A549 (cell line): ENCODE data around the gene TMEM218. TPM values are rescaled to one million over a fixed set of nuclear protein-coding genes. Genes with fewer than 3 reads are reported as not detected.

Source experiments
- ATAC-seq, 2 experiments: fragments of 200-7000 bp in 1 of 2; fragments of >200 bp in 1 of 2; cut with Nextera tagmentation in 1 of 2; cut with Tn5 transposase in 1 of 2; 3 replicates each; pipeline versions ENCODE4 v1.8.0 to v1.9.1; 2018 to 2020; ENCODE audit warnings: mild to moderate bottlenecking in 1 of 2, moderate library complexity in 1 of 2
- CTCF ChIA-PET: fragments of 300-600 bp; sonication (Branson Sonifier 250); formaldehyde crosslinking; extraction: SDS; loops from one replicate; lab custom pipeline; 2021; ENCODE audit warnings: antibody characterized with exemption, inconsistent platforms; lab: Yijun Ruan, JAX
- POLR2A ChIA-PET: fragments of 350-600 bp; formaldehyde crosslinking; extraction: SDS; loops from one replicate; lab custom pipeline; 2021; ENCODE audit warnings: antibody characterized with exemption, inconsistent platforms; lab: Yijun Ruan, JAX
- DNase-seq, 2 experiments: peaks; one replicate each; pipeline versions ENCODE4 v3.0.0 to v3.0.0-alpha.2; 2011 to 2016; ENCODE audit warnings: low read depth in 1 of 2, low spot score in 1 of 2
- FAIRE-seq: peaks from 2 replicates; lab custom pipeline; 2011; peaks lifted over from hg19 to GRCh38; lab: Jason Lieb, UNC
- H3K27ac ChIP-seq, 2 experiments: fragments of >200 bp; sonication (Bioruptor Twin); formaldehyde crosslinking; 3 replicates each; pipeline ENCODE4 v1.5.1; 2016 to 2017
- H3K4me1 ChIP-seq: fragments of >200 bp; sonication (Bioruptor Twin); formaldehyde crosslinking; 3 replicates; pipeline ENCODE4 v1.6.1; 2016
- H3K4me2 ChIP-seq: fragments of >200 bp; sonication (Bioruptor Twin); formaldehyde crosslinking; 3 replicates; pipeline ENCODE4 v1.6.1; 2016
- H3K4me3 ChIP-seq: fragments of >200 bp; sonication (Bioruptor Twin); formaldehyde crosslinking; 3 replicates; pipeline ENCODE4 v1.5.1; 2016
- H3K9me3 ChIP-seq: fragments of >200 bp; sonication (Bioruptor Twin); formaldehyde crosslinking; 3 replicates; pipeline ENCODE4 v1.6.1; 2016
- BCL3 ChIP-seq: fragments of >200 bp; sonication (Bioruptor Twin); formaldehyde crosslinking; IDR thresholded peaks from 3 replicates; pipeline ENCODE4 v1.6.1; 2016
- CHD2 ChIP-seq: fragments of 150-350 bp; IDR thresholded peaks from 2 replicates; pipeline ENCODE4 v1.6.1; 2014; ENCODE audit warnings: low read length; ENCODE audit not compliant: partially characterized antibody
- EHMT2 ChIP-seq: fragments of 200-600 bp; sonication (generic); IDR thresholded peaks from 2 replicates; pipeline ENCODE4 v1.6.1; 2016; ENCODE audit warnings: antibody characterized with exemption, low read depth, mild to moderate bottlenecking, moderate library complexity
- FOXS1 ChIP-seq: fragments of 250-450 bp; sonication (Bioruptor Pico); IDR thresholded peaks from 2 replicates; pipeline ENCODE4 v1.5.0; 2020; ENCODE audit warnings: mild to moderate bottlenecking, moderate library complexity
- GATA3 ChIP-seq: IDR thresholded peaks from 2 replicates; pipeline ENCODE4 v1.6.1; 2012; ENCODE audit warnings: borderline replicate concordance
- HDAC2 ChIP-seq: fragments of 200-600 bp; sonication (generic); IDR thresholded peaks from 2 replicates; pipeline ENCODE4 v1.6.1; 2016
- HES2 ChIP-seq: fragments of >200 bp; sonication (Bioruptor Twin); formaldehyde crosslinking; IDR thresholded peaks from 2 replicates; pipeline ENCODE4 v1.6.1; 2016
- HOXA7 ChIP-seq: fragments of 250-450 bp; sonication (Bioruptor Pico); IDR thresholded peaks from 2 replicates; pipeline ENCODE4 v1.5.0; 2020; ENCODE audit warnings: mild to moderate bottlenecking, moderate library complexity
- HOXB13 ChIP-seq: fragments of 250-450 bp; sonication (Bioruptor Pico); IDR thresholded peaks from 2 replicates; pipeline ENCODE4 v1.5.0; 2020; ENCODE audit warnings: low read depth, mild to moderate bottlenecking, moderate library complexity
- HOXB5 ChIP-seq: fragments of 250-450 bp; sonication (Bioruptor Pico); IDR thresholded peaks from 2 replicates; pipeline ENCODE4 v1.5.0; 2020; ENCODE audit warnings: mild to moderate bottlenecking, moderate library complexity
- MAX ChIP-seq: IDR thresholded peaks from 2 replicates; pipeline ENCODE4 v1.6.1; 2012
- NFE2L2 ChIP-seq: fragments of 150-350 bp; conservative IDR thresholded peaks from 2 replicates; pipeline ENCODE4 v1.6.1; 2014; ENCODE audit warnings: low read length
- NPAS2 ChIP-seq: fragments of 250-450 bp; sonication (Bioruptor Pico); IDR thresholded peaks from 2 replicates; pipeline ENCODE4 v1.8.0; 2022; ENCODE audit warnings: mild to moderate bottlenecking, moderate library complexity, borderline replicate concordance
- PBX3 ChIP-seq: IDR thresholded peaks from 2 replicates; pipeline ENCODE4 v1.6.1; 2012
- POLR2AphosphoS2 ChIP-seq: conservative IDR thresholded peaks from 2 replicates; pipeline ENCODE4 v1.6.1; 2012; ENCODE audit warnings: low read length, improper control_type of control experiment, inconsistent platforms
- RAD21 ChIP-seq, 2 experiments: fragments of >200 bp in 1 of 2; sonication (Bioruptor Twin) in 1 of 2; formaldehyde crosslinking in 1 of 2; IDR thresholded peaks in 1 of 2; conservative IDR thresholded peaks in 1 of 2; 2 replicates in 1 of 2; 3 replicates in 1 of 2; pipeline ENCODE4 v1.6.1; 2012 to 2018; ENCODE audit warnings: inconsistent platforms in 1 of 2
- ZNF302 ChIP-seq: fragments of 250-450 bp; sonication (Bioruptor Pico); IDR thresholded peaks from 2 replicates; pipeline ENCODE4 v1.9.0; 2021; ENCODE audit warnings: inconsistent platforms, mild to moderate bottlenecking, moderate library complexity
- ZSCAN20 ChIP-seq: fragments of 250-450 bp; sonication (Bioruptor Pico); IDR thresholded peaks from 2 replicates; pipeline ENCODE4 v1.8.0; 2022; ENCODE audit warnings: mild to moderate bottlenecking, moderate library complexity
- WGBS: methylation state at CpG from one replicate; pipeline ENCODE4 v1.1.6; 2017; ENCODE audit errors: missing lambda C conversion rate; 5-methylcytosine and 5-hydroxymethylcytosine counted together
- polyA plus RNA-seq, 4 experiments: library from polyadenylated mRNA; depleted of rRNA in 3 of 4; stranded (reverse); fragments of >200 nt; fragmentation: RNase III in 1 of 4; extraction: RNeasy Plus Mini Kit Qiagen cat#74134 plus additional on column Dnase treatment in 1 of 4; gene quantifications; 2 replicates in 3 of 4; 3 replicates in 1 of 4; pipeline ENCODE4 v1.2.3, GENCODE V29; 2011 to 2017
- TF ChIP-seq, protein P1 (sequence below): fragments of 450-650 bp; IDR thresholded peaks from 2 replicates; pipeline ENCODE4 v1.6.1; 2014; ENCODE audit warnings: antibody characterized with exemption
- TF ChIP-seq, protein P2 (sequence below): fragments of 150-350 bp; IDR thresholded peaks from 2 replicates; pipeline ENCODE4 v1.6.1; 2014; ENCODE audit warnings: low read depth, mild to moderate bottlenecking, low read length
- TF ChIP-seq, protein P3 (sequence below): fragments of 250-450 bp; sonication (Bioruptor Pico); IDR thresholded peaks from 2 replicates; pipeline ENCODE4 v1.5.0; 2021; ENCODE audit warnings: mild to moderate bottlenecking, moderate library complexity, borderline replicate concordance

Gene TMEM218
- polyA plus RNA-seq, 2 of the 4 experiments (the other 2 are of a cell fraction) = 29.1 to 34.6 TPM

DNA sequence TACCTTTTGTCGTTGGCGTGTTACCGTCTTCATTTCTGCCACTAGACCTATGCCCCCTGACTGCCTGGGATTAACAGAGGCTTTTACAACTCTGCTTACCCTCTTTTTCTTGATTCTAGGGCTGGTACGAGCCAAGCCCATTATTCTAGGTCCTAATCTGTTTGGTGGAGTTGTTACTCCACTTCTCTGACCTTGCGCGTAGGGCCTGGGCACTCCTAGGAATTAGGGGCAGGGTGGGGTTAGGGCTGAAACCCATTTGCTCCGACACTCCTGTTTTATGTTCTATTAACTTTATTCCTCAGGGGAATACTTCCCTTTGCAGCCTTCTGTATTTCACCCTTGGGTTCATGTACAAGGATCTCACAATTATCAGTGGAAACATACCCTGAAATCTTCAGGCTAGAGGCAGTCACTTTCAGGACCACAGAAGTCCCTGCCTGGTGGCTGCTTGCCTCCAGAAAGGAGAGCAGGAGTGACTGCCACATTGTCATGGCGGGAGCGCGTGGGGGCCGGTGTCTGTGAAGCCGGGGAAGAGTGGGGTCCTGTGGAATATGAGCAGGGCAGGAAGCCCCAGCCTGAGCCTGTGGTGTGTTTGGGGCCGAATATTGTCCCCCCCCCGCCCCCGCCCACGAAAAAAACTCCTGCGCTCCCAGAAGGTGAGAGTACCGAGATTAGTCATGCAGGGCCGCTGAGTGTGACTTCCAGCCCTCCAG, 49.1 kb downstream of the TMEM218 start (continued):
- TF ChIP-seq, protein P1, sequence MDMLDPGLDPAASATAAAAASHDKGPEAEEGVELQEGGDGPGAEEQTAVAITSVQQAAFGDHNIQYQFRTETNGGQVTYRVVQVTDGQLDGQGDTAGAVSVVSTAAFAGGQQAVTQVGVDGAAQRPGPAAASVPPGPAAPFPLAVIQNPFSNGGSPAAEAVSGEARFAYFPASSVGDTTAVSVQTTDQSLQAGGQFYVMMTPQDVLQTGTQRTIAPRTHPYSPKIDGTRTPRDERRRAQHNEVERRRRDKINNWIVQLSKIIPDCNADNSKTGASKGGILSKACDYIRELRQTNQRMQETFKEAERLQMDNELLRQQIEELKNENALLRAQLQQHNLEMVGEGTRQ = no peak
- TF ChIP-seq MAX = no peak
- TF ChIP-seq HOXB13 = no peak
- no peak for TF ChIP-seq BCL3

DNA sequence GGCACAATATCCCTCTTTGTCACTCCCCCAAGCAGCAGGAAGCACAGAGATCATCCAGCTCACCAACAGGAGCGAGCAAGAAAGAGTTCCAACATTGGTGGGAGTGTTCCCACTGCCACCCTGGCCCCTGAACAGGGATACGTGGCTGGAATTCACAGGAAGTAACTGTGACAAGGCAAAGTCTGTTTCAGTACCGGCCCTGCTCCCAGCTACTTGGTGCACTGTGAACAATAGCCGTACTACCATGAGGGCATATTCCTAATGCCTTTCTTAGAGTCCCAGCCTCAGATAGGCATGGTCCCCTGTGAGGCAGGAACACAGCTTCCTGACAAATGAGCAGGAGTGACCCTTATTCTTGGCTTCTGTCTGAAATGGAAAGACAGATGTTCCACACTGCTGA, 50.1 kb downstream of the TMEM218 start:
- TF ChIP-seq HOXB5 (CRISPR knock-in tag) = no peak
- no peak for TF ChIP-seq GATA3
- TF ChIP-seq, protein P2, sequence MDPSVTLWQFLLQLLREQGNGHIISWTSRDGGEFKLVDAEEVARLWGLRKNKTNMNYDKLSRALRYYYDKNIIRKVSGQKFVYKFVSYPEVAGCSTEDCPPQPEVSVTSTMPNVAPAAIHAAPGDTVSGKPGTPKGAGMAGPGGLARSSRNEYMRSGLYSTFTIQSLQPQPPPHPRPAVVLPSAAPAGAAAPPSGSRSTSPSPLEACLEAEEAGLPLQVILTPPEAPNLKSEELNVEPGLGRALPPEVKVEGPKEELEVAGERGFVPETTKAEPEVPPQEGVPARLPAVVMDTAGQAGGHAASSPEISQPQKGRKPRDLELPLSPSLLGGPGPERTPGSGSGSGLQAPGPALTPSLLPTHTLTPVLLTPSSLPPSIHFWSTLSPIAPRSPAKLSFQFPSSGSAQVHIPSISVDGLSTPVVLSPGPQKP = no peak
- TF ChIP-seq HES2 = no peak
- no peak for TF ChIP-seq POLR2AphosphoS2
- TF ChIP-seq PBX3 = no peak
- TF ChIP-seq HDAC2 = no peak
- no peak for TF ChIP-seq EHMT2
- TF ChIP-seq NFE2L2 = no peak
- TF ChIP-seq ZSCAN20 (CRISPR knock-in tag) = no peak
- TF ChIP-seq FOXS1 (CRISPR knock-in tag) = no peak
- no peak for TF ChIP-seq ZNF302 (CRISPR knock-in tag)
- TF ChIP-seq CHD2 = no peak
- no peak for TF ChIP-seq HOXA7 (CRISPR knock-in tag)
- TF ChIP-seq RAD21 (conservative IDR thresholded peaks at IDR 0.05 in 1 of 2, IDR thresholded peaks at IDR 0.05 in 1 of 2) = no peak
- TF ChIP-seq BCL3 = no peak
- TF ChIP-seq NPAS2 (CRISPR knock-in tag) = no peak
- TF ChIP-seq, protein P3, sequence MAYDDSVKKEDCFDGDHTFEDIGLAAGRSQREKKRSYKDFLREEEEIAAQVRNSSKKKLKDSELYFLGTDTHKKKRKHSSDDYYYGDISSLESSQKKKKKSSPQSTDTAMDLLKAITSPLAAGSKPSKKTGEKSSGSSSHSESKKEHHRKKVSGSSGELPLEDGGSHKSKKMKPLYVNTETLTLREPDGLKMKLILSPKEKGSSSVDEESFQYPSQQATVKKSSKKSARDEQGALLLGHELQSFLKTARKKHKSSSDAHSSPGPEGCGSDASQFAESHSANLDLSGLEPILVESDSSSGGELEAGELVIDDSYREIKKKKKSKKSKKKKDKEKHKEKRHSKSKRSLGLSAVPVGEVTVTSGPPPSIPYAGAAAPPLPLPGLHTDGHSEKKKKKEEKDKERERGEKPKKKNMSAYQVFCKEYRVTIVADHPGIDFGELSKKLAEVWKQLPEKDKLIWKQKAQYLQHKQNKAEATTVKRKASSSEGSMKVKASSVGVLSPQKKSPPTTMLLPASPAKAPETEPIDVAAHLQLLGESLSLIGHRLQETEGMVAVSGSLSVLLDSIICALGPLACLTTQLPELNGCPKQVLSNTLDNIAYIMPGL = no peak
- ChIA-PET CTCF (interaction anchor here (0.9 to 1.3 kb wide), 2 partner anchors 20 to 30 kb away, joined by 3 to 4 read pairs; no protein-coding TSS in a partner anchor), POLR2A (no interaction called here)
- Histone ChIP-seq H3K4me2 (no peak overlapping the region), H3K27ac (no peak overlapping the region), H3K9me3 (no peaks in the 10 kb centered on the region), H3K4me3 (no peak overlapping the region), H3K4me1 (no peaks in the 10 kb centered on the region)
- WGBS = 59% methylated on average over 3 of the region's 4 CpGs
- FAIRE-seq (no peak), ATAC-seq (no peak), DNase-seq (no peak)
